Uterus (tissue), 2 donors: ENCODE results near the gene ITGAD.

Source experiments
- CTCF ChIP-seq, 4 experiments: fragments of 200-600 bp in 2 of 4; fragments of 450-650 bp in 2 of 4; sonication (generic) in 2 of 4; IDR thresholded peaks; one replicate each; pipeline ENCODE4 v1.5.1; 2016 to 2019; ENCODE audit warnings: antibody characterized with exemption in 4 of 4, mild to moderate bottlenecking in 2 of 4, moderate library complexity in 1 of 4
- POLR2A ChIP-seq, 2 donors: fragments of 450-650 bp; IDR thresholded peaks; one replicate each; pipeline ENCODE4 v1.6.1; 2016; ENCODE audit warnings: antibody characterized with exemption in 2 of 2, mild to moderate bottlenecking in 1 of 2, moderate library complexity in 1 of 2

GRCh38 chr16:31420037-31420436 is 26.9 kb downstream of the ITGAD start:
- no peak for TF ChIP-seq POLR2A (IDR thresholded peaks at IDR 0.05)
- no peak for TF ChIP-seq CTCF (IDR thresholded peaks at IDR 0.05)
